GM21367 (cell line): Measurements from ENCODE around the gene CFAP54.
A peak's percentile ranks its signal among the peaks of the same experiment; 100 is the strongest.

Experiments
- ATAC-seq: cut with Tn5 transposase; IDR thresholded peaks from one replicate; pipeline ENCODE4 v1.9.1; 2021; ENCODE audit not compliant: unreplicated experiment

Gene CFAP54

DNA sequence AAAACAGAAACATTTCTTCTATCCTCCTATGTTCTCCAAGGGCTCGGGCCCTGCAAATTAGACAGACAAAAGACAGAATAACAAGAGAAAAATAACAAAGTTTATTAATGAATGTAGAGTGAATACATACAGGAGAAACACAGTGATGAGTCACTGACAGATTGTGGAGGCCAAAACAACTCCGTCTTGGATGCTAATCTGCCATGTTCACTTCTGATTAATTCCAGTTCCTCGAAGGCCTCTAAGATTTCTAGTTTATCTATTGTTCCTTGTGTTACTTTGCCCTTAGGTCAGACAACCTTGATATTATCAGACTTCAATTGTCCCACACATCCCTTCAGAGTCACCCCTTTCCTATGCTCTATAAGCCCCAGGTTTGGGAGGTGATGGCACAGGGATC is 390.8 kb downstream of the CFAP54 start:
- ATAC-seq, result no peak

DNA sequence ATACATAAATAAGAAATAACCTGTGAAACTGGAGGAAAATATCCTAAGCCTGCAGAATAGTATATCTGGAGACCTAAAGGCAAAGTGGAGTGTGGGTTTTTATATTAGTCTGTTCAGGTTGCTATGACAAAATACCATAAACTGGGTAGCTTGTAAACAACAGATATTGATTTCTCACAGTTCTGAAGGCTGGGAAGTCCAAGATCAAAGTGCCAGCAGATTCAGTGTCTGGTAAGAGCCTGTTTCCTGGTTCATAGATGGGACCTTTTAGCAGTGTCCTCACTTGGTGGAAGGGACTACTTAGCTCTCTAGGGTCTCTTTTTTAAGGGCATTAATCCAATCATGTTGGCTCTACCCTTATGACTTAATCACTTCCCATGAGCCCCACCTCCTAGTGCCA is 392.2 kb downstream of the CFAP54 start:
- ATAC-seq, result no peak

DNA sequence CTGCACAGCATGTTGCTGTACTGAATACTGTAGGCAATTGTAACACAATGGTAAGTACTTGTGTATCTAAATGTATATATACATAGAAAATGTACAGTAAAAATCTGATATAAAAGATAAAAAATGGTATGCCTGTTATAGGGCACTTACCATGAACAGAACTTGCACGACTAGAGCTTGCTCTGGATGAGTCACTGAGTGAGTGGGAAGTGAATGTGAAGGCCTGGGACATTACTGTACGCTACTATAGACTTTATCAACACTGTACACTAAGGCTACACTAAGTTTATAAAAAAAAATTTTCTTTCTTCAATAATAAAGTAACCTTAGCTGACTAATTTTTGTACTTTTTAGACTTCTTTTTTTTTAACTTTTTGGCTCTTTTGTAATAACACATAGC is 393.5 kb downstream of the CFAP54 start:
- ATAC-seq, result no peak

GRCh38 chr12:96883571-96883970 is 394.2 kb downstream of the CFAP54 start:
- no peak for ATAC-seq

DNA sequence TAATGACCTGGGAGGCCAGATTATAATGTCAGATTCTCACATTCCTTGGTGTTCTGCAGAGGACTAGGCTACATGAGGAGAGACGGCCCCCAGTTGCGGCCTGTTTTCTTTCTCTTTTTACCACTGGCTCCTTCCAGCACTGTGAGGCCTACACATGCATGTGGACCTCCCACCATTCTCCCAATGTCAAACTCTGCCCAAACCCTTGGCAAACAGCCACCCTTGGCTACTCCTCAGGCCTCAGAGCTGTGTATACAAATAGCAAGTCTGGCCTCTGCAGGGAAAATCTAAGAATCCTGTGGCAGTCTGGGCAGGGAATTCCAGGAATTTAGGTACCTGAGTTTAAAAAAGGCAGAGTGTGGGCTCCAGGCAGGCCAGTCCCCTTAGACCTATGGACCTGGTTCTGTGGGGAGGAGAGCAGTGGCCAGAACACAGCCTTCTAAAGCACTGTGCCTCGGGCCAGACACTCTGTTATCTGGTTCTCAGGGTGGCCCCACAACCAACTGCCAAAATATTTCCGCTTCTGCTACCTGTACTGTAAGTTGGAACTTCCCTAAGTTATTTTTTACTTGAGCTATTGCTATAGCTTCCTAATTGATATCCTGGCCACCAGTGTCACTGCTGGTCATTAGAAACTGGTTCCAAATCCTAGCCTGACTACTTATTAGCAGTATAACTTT is 397.8 kb downstream of the CFAP54 start:
- no peak for ATAC-seq

GRCh38 chr12:96889273-96889933 is 400.0 kb downstream of the CFAP54 start:
- no peak for ATAC-seq

DNA sequence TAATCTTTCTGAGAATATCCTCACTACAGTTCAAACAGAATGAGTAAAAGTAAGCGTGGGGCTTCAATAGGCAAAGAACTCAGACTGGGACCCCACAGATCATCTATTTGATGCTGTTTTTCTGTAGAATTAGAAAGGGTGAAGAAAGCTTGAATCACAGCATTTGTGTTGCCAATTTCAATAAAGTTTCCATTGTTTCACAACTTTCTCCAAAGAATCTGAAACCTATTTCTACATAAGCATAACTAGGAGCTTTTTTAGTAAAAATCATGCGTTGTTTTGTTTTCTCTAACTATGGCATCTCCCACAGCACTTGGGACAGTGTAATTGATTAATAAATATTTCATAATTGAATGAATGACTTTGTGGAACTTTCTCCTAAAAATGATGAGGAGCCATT is 401.0 kb downstream of the CFAP54 start:
- ATAC-seq, result no peak

DNA sequence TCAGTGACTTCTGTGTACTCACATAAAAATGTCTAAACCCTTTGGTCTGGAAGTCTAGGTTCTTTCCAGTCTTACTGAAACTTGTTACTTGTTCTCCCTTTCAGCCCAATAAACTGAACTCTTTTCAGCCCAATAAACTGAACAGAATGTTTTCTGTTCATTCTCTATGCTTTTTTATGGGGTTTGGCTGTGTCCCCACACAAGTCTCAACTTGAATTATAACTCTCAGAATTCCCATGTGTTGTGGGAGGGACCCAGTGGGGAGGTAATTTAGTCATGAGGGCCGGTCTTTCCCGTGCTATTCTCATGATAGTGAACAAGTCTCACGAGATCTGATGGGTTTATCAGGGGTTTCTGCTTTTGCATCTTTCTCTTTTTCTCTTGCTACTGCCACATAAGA is 402.7 kb downstream of the CFAP54 start:
- no peak for ATAC-seq

- ATAC-seq, result no peak
Observed at GRCh38 chr12:96897421-96897820, 408.0 kb downstream of the CFAP54 start.

- no peak for ATAC-seq
Observed at GRCh38 chr12:96901175-96901574, 411.8 kb downstream of the CFAP54 start.

- no peak for ATAC-seq
Observed at GRCh38 chr12:96902076-96902475, 412.7 kb downstream of the CFAP54 start.

- ATAC-seq, result no peak
Observed at GRCh38 chr12:96906498-96906848, 417.1 kb downstream of the CFAP54 start.

- peak; percentile 95 for ATAC-seq
Observed at GRCh38 chr12:96906849-96907670, 417.7 kb downstream of the CFAP54 start, which contains the start of gene NEDD1. TSS of gene NEDD1 (plus strand) at chr12:96907257. CDS start at chr12:96909760, 2,503 bp downstream.

GRCh38 chr12:96907671-96908422 is 418.5 kb downstream of the CFAP54 start:
- peak; percentile 20 for ATAC-seq

GRCh38 chr12:96908423-96908675 is 419.0 kb downstream of the CFAP54 start:
- ATAC-seq, result no peak

GRCh38 chr12:96912261-96912660 is 422.9 kb downstream of the CFAP54 start:
- ATAC-seq, result no peak

DNA sequence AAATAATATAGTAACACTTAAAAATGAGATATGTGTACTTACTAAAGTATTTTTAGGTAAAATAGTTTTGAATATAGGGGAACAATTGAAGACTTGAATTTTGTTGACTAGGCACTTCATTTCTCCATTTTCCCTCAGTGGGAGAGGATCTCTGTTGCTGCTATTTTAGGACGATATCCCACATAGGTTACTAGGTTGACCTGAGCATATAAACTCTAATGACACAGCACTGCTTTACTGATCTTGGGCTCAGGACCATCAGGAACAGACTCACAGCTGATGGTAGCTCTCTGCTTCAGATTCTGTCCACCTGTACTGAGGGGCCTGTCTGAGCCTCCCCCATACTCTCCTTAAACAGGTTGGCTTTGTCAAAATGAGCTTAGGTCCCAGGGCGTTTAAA is 423.6 kb downstream of the CFAP54 start:
- no peak for ATAC-seq

DNA sequence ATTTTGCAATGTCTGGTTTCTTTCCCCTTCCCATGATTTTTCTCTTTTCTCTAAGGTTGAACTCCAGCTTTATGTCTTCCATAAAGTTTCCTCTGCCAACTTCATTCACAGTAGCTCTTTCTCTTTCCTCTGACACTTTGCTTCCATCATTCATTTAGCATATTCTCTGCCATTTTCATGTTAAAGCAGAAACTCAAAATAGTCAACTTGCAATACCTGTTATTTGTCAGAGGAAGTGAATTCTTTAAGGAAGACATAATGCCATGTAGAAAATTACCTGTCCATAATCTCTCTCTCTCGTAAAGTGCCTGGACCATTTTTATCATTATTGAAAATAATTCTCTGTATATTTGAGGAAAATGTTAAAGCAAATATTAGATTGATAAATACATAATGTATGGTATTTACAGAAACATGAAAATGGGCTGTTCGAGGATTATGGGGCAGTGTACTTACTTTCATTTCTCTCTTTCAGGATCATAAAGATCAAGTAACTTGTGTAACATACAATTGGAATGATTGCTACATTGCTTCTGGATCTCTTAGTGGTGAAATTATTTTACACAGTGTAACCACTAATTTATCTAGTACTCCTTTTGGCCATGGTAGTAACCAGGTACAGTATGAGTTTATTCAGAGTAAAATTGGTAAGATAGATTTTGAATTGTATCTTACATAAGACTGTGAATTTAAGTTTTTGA is 430.3 kb downstream of the CFAP54 start:
- no peak for ATAC-seq
